ENCODE data around the gene KLHL22. TPM values are rescaled to one million over a fixed set of nuclear protein-coding genes. Genes with fewer than 3 reads are reported as not detected.

The KLHL22 gene
- total and polyA plus RNA-seq, 2 of the 4 experiments (the other 2 are of a cell fraction), result 27.1 to 30.1 TPM

DNA sequence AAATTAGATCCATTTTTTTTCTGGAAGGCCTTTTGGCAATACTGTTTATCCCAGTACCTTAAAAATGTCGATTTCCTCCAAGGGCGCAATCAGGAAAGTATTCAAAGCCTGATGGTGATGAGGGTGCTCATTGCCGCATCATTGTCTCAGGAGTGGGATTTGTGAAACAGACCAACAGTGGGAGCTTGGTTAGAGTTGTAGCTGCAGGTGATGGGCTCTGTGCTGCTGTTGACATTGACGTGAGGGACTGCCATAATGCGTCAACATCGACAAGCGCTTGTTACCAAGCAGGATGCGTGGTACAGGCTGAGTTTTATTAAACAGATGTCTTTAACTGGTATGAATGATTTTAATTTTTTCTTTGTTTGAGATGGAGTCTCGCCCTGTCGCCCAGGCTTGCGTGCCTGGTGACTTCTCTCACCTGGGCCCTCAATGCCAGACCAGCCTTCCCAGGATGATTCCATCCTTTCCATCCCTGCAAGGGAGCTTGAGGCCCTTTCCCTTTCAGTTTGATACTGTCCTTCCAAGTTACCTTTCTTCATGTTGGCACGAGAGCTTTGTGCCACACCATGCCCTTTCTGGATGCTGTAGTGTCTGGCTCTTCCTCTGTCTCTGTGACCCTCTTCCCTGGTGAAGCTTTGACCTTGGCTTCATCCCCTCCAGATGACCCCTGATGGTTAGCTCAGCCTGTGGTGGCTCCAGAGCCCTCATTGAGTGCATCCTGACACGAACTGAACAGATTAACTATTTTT, 22.4 kb upstream of the KLHL22 start:
- Histone ChIP-seq H3K4me3 (ENCODE audit: insufficient read depth, low read depth, low read length) (no peak overlapping the region), H3K9me1 (ENCODE audit: insufficient read depth, low read length) (peaks cover 54% of the 10 kb centered on the region), H2BK15ac (ENCODE audit: low read depth, low read length) (no peak overlapping the region), H3K4me2 (ENCODE audit: low read depth, low read length) (no peak overlapping the region), H4K5ac (ENCODE audit: low read depth, low read length) (no peak overlapping the region), H3K79me1 (ENCODE audit: low read depth in 1 of 2, low read length in 2 of 2) (peaks cover 3 to 75% of the 10 kb centered on the region in 2 experiments; a peak in 3 of 4 replicates), H3K27ac (ENCODE audit: insufficient read depth, low read length) (peak overlapping the region; percentile 3; the same call in 1 of the 2 replicates), H3K14ac (replicated peaks; ENCODE audit: low read depth, low read length) (no peak overlapping the region; the same call in 1 of the 2 replicates), H2AK9ac (replicated peaks; ENCODE audit: low read depth, low read length, poor library complexity) (no peak overlapping the region), H3K27me3 (ENCODE audit: control insufficient read depth, insufficient read depth, low read length) (no peaks in the 10 kb centered on the region), H3K18ac (ENCODE audit: low read depth, low read length) (no peak overlapping the region), H4K8ac (ENCODE audit: low read depth in 2 of 2, low read length in 2 of 2) (no peak overlapping the region), H3K36me3 (ENCODE audit: control insufficient read depth, insufficient read depth, low read length) (peaks cover 35% of the 10 kb centered on the region), H3K56ac (ENCODE audit: extremely low read depth, insufficient read depth, low read length) (no peak overlapping the region), H2BK5ac (ENCODE audit: low read depth, low read length, poor library complexity, severe bottlenecking) (peak overlapping the region; percentile 34), H3K9me3 (ENCODE audit: control insufficient read depth, insufficient read depth, low read length) (no peaks in the 10 kb centered on the region), H3K23ac (ENCODE audit: low read depth, low read length) (peak overlapping the region; percentile 35; the same call in 1 of the 2 replicates), H2BK20ac (ENCODE audit: low read depth, low read length) (no peak overlapping the region), H2BK120ac (ENCODE audit: low read depth, low read length) (no peak overlapping the region), H3K9ac (ENCODE audit: low read depth, low read length) (no peak overlapping the region), H3K4me1 (ENCODE audit: control insufficient read depth, insufficient read depth, low read length) (peaks cover 31% of the 10 kb centered on the region), H2AFZ (replicated peaks; ENCODE audit: low read length, poor library complexity) (peak overlapping the region; percentile 8), H4K20me1 (ENCODE audit: insufficient read depth, low read length) (peaks cover 88% of the 10 kb centered on the region), H4K91ac (ENCODE audit: insufficient read depth, low read depth, low read length) (no peak overlapping the region), H2AK5ac (ENCODE audit: low read depth, low read length) (no peak overlapping the region), H3K4ac (ENCODE audit: low read depth, low read length) (0 out of 2 replicates have a peak overlapping the region, but pooled peaks have one; percentile 10)
- dilution Hi-C loops (cut with HindIII; ENCODE audit: low sequenced_read_pairs, unreplicated experiment) (no loop called here), in situ Hi-C loops (cut with MboI; ENCODE audit: low sequenced_read_pairs) (no loop called here), intact Hi-C loops (cut with micrococcal nuclease) (no loop called here)
- ATAC-seq (ENCODE audit: low read depth), result no peak
- 92% methylated on average over 2 of the region's 13 CpGs; no CpG with 5 or more reads in 1 of the 2 experiments for WGBS, 2 experiments (ENCODE audit: extremely low coverage in 2 of 2, insufficient read length in 1 of 2)
- no peak for TF ChIP-seq MAZ (IDR thresholded peaks at IDR 0.05; ENCODE audit: borderline replicate concordance, low read depth, low read length)
- TF ChIP-seq, protein P1, sequence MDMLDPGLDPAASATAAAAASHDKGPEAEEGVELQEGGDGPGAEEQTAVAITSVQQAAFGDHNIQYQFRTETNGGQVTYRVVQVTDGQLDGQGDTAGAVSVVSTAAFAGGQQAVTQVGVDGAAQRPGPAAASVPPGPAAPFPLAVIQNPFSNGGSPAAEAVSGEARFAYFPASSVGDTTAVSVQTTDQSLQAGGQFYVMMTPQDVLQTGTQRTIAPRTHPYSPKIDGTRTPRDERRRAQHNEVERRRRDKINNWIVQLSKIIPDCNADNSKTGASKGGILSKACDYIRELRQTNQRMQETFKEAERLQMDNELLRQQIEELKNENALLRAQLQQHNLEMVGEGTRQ (IDR thresholded peaks at IDR 0.05; ENCODE audit: low read depth, low read length), result no peak
- no peak for TF ChIP-seq POLR2A (IDR thresholded peaks at IDR 0.05; ENCODE audit: low read depth, low read length)
- TF ChIP-seq CHD1 (IDR thresholded peaks at IDR 0.05; ENCODE audit: low read depth, low read length), result no peak
- BruUV-seq (replicated peaks), result no TSS peak
- DNase-seq, result no peak
- POLR2A ChIA-PET (ENCODE audit: unreplicated experiment), result no interaction called here
- CTCF ChIA-PET, result no interaction called here

Data from IMR-90 (cell line).